Thyroid gland (tissue), 4 donors: ENCODE results near the gene TANGO2.

ENCODE experiments used
- POLR2A ChIP-seq, 2 donors: fragments of 450-650 bp; IDR thresholded peaks; one replicate each; pipeline ENCODE4 v1.6.1; 2017; ENCODE audit warnings: antibody characterized with exemption in 2 of 2, mild to moderate bottlenecking in 2 of 2, moderate library complexity in 1 of 2
- TF ChIP-seq, protein P1 (sequence below), 6 experiments: fragments of 200-600 bp in 3 of 6; fragments of 450-650 bp in 3 of 6; sonication (generic) in 3 of 6; IDR thresholded peaks; one replicate each; pipeline ENCODE4 v1.5.1; 2016 to 2019; ENCODE audit warnings: antibody characterized with exemption in 6 of 6, mild to moderate bottlenecking in 2 of 6, inconsistent platforms in 1 of 6, moderate library complexity in 1 of 6

- TF ChIP-seq, protein P1, sequence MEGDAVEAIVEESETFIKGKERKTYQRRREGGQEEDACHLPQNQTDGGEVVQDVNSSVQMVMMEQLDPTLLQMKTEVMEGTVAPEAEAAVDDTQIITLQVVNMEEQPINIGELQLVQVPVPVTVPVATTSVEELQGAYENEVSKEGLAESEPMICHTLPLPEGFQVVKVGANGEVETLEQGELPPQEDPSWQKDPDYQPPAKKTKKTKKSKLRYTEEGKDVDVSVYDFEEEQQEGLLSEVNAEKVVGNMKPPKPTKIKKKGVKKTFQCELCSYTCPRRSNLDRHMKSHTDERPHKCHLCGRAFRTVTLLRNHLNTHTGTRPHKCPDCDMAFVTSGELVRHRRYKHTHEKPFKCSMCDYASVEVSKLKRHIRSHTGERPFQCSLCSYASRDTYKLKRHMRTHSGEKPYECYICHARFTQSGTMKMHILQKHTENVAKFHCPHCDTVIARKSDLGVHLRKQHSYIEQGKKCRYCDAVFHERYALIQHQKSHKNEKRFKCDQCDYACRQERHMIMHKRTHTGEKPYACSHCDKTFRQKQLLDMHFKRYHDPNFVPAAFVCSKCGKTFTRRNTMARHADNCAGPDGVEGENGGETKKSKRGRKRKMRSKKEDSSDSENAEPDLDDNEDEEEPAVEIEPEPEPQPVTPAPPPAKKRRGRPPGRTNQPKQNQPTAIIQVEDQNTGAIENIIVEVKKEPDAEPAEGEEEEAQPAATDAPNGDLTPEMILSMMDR (IDR thresholded peaks at IDR 0.05) = no peak
- no peak for TF ChIP-seq POLR2A (IDR thresholded peaks at IDR 0.05)
Measured at GRCh38 chr22:19972251-19972650, 48.7 kb upstream of the TANGO2 start.
